NCI-H1105 treated with DMSO at 0.1 percent for 48 hours (cell line): Measurements from ENCODE around the gene MRPS34.

ENCODE experiments used
- DNase-seq: peaks from one replicate; lab custom pipeline; 2025; lab: John Stamatoyannopoulos, UW

The MRPS34 gene

GRCh38 chr16:1769402-1770300, 3.3 kb downstream of the MRPS34 start:
- DNase-seq = no peak

- DNase-seq = no peak
Observed at GRCh38 chr16:1768767-1769401, 4.0 kb downstream of the MRPS34 start.

- DNase-seq = no peak
Observed at GRCh38 chr16:1768061-1768766, 4.7 kb downstream of the MRPS34 start.

- DNase-seq = no peak
Observed at GRCh38 chr16:1767116-1767994, 5.6 kb downstream of the MRPS34 start.

- no peak for DNase-seq
Observed at GRCh38 chr16:1766701-1767100, 6.2 kb downstream of the MRPS34 start.

- no peak for DNase-seq
Observed at GRCh38 chr16:1766231-1766630, 6.7 kb downstream of the MRPS34 start.

GRCh38 chr16:1765826-1766225, 7.1 kb downstream of the MRPS34 start:
- DNase-seq = no peak

- DNase-seq = no peak
Observed at GRCh38 chr16:1764971-1765370, 8.0 kb downstream of the MRPS34 start.

- DNase-seq = no peak
Observed at GRCh38 chr16:1763521-1764511, 9.1 kb downstream of the MRPS34 start.

GRCh38 chr16:1762879-1763520, 9.9 kb downstream of the MRPS34 start:
- DNase-seq = no peak

GRCh38 chr16:1762196-1762878, 10.6 kb downstream of the MRPS34 start:
- no peak for DNase-seq

- no peak for DNase-seq
Observed at GRCh38 chr16:1761751-1762150, 11.2 kb downstream of the MRPS34 start.

- no peak for DNase-seq
Observed at GRCh38 chr16:1760911-1761310, 12.0 kb downstream of the MRPS34 start.

- no peak for DNase-seq
Observed at GRCh38 chr16:1759511-1759910, 13.4 kb downstream of the MRPS34 start.

GRCh38 chr16:1758923-1759322, 14.0 kb downstream of the MRPS34 start:
- no peak for DNase-seq

- no peak for DNase-seq
Observed at GRCh38 chr16:1757714-1758461, 15.0 kb downstream of the MRPS34 start.

- DNase-seq = no peak
Observed at GRCh38 chr16:1754204-1754603, 18.7 kb downstream of the MRPS34 start.

GRCh38 chr16:1752853-1753252, 20.1 kb downstream of the MRPS34 start:
- no peak for DNase-seq

GRCh38 chr16:1751946-1752345, 21.0 kb downstream of the MRPS34 start:
- DNase-seq = no peak
